ENCODE data around the gene WNT1.

Gene WNT1

DNA sequence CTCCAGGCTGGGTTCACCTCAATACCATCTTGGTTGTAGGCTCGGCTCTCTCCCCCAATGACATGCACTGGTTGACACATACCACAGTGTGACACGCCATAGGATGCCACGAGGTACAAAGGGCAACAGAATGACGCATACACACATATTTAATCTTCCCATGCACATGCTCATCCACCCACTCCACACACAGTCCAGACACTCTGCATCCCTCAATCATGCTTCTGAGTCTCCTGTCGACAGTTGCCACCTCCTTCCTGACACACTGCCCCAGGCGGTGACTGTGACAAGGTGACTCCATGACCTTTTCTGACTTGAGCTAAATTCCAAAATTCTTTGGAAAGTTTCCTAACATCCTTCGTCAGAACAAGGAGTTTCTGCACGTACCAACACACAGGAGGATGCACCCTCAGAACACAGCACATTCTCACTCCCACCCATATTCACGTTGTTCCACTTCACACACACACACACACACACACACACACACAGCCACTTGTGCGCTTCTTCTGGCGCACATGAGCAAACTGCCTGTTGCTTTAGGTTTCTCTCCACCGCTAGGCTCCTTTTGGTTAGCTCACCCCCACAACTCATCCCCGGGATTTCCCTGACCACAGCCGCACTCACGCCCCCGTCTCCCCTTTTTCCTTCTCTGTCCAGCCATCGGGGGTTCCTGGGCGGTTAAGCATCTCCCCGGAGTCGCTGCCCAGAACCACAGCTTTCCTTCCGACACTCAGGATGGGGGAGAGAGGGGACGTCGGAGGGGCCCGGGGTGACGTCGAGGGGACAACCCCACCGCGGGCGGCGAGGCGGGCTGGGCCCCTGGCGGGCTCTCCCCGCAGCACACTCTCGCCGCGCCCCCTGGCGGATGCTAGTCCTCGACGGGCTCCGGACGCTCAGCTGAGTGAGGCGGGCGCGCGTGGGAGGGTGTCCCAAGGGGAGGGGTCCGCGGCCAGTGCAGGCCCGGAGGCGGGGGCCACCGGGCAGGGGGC lies 536 bp upstream of the WNT1 start:
- H3K27ac ChIP-seq = no peak overlapping the region
- TF ChIP-seq, protein P1, sequence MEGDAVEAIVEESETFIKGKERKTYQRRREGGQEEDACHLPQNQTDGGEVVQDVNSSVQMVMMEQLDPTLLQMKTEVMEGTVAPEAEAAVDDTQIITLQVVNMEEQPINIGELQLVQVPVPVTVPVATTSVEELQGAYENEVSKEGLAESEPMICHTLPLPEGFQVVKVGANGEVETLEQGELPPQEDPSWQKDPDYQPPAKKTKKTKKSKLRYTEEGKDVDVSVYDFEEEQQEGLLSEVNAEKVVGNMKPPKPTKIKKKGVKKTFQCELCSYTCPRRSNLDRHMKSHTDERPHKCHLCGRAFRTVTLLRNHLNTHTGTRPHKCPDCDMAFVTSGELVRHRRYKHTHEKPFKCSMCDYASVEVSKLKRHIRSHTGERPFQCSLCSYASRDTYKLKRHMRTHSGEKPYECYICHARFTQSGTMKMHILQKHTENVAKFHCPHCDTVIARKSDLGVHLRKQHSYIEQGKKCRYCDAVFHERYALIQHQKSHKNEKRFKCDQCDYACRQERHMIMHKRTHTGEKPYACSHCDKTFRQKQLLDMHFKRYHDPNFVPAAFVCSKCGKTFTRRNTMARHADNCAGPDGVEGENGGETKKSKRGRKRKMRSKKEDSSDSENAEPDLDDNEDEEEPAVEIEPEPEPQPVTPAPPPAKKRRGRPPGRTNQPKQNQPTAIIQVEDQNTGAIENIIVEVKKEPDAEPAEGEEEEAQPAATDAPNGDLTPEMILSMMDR (conservative IDR thresholded peaks at IDR 0.05) = peak; percentile 88

DNA sequence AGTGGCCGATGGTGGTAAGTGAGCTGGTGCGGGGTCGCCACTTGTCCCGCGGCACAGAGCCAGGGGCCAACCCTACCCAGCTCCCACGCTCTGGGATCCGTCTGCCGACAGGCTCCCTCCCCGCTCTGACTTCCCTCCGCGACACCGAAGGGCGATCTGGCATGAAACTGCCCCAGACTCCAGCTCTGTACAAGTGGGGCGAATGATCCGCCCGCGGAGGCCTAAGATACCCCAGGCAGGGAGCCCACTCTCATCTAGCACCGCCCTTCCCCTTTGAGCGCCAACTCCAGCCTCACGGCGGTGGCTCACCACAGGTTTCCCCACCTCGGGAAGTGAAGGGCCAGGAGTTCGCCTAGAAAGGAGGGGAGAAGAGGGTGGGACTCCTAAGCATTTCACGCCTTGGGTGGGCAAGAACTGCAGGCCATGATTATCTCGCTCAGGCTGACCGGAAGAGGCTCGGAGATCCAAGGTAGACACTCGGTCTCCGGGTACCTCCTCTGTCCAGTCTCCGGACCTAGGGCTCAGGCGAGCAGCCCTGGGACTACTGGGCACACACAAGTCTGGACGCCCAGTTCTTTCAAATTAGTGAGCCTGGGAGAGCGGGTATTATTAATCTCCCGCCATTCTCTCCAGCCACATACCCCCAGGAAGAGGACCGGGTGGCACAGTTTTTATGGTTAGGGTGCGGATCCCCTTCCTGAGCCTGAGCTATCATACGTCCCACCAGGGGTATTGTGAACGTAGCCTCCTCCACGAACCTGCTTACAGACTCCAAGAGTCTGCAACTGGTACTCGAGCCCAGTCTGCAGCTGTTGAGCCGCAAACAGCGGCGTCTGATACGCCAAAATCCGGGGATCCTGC lies 849 bp downstream of the WNT1 start:
- TF ChIP-seq, protein P1 (conservative IDR thresholded peaks at IDR 0.05) = no peak
- H3K27ac ChIP-seq = no peak overlapping the region

- no peak overlapping the region for H3K27ac ChIP-seq
- TF ChIP-seq, protein P1 (conservative IDR thresholded peaks at IDR 0.05) = no peak
These were observed 1.7 kb downstream of the WNT1 start for GRCh38 chr12:48979602-48980388.

GRCh38 chr12:48980389-48980952 lies 2.3 kb downstream of the WNT1 start:
- TF ChIP-seq, protein P1 (conservative IDR thresholded peaks at IDR 0.05) = no peak
- H3K27ac ChIP-seq = no peak overlapping the region

DNA sequence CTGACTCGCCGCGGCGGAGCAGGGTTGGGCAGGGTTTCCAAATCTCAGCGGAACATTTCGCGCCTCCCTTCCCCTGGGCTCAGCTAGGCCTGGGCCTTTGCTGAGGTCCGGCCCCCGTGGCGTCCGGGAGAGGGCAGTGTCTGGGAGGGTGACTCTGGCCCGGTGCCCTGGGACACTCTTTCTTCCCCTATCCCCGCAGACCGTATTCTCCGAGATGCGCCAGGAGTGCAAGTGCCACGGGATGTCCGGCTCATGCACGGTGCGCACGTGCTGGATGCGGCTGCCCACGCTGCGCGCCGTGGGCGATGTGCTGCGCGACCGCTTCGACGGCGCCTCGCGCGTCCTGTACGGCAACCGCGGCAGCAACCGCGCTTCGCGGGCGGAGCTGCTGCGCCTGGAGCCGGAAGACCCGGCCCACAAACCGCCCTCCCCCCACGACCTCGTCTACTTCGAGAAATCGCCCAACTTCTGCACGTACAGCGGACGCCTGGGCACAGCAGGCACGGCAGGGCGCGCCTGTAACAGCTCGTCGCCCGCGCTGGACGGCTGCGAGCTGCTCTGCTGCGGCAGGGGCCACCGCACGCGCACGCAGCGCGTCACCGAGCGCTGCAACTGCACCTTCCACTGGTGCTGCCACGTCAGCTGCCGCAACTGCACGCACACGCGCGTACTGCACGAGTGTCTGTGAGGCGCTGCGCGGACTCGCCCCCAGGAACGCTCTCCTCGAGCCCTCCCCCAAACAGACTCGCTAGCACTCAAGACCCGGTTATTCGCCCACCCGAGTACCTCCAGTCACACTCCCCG lies 3.0 kb downstream of the WNT1 start:
- TF ChIP-seq, protein P1 (conservative IDR thresholded peaks at IDR 0.05) = peak; percentile 55
- H3K27ac ChIP-seq = no peak overlapping the region

DNA sequence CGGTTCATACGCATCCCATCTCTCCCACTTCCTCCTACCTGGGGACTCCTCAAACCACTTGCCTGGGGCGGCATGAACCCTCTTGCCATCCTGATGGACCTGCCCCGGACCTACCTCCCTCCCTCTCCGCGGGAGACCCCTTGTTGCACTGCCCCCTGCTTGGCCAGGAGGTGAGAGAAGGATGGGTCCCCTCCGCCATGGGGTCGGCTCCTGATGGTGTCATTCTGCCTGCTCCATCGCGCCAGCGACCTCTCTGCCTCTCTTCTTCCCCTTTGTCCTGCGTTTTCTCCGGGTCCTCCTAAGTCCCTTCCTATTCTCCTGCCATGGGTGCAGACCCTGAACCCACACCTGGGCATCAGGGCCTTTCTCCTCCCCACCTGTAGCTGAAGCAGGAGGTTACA lies 3.6 kb downstream of the WNT1 start:
- no peak overlapping the region for H3K27ac ChIP-seq
- TF ChIP-seq, protein P1 (conservative IDR thresholded peaks at IDR 0.05) = no peak
